ENCODE data around the gene MADCAM1.

The MADCAM1 gene

GRCh38 chr19:519449-519865 is 23.2 kb downstream of the MADCAM1 start:
- no peak for TF ChIP-seq CTCF (IDR thresholded peaks at IDR 0.05; ENCODE audit: insufficient read depth, low read length, poor library complexity, severe bottlenecking)
- H3K36me3 ChIP-seq (ENCODE audit: control insufficient read depth, insufficient read depth, low read length): no peaks in the 10 kb centered on the region
- no peaks in the 10 kb centered on the region for H3K27me3 ChIP-seq (replicated peaks; ENCODE audit: control insufficient read depth, insufficient read depth, low read length)
- no peak for DNase-seq (ENCODE audit: extremely low read depth, insufficient read length)
- H3K4me3 ChIP-seq (replicated peaks; ENCODE audit: low read depth, low read length): no peak overlapping the region

GRCh38 chr19:522726-523125 is 26.4 kb downstream of the MADCAM1 start:
- DNase-seq (ENCODE audit: extremely low read depth, insufficient read length): no peak
- H3K27me3 ChIP-seq (replicated peaks; ENCODE audit: control insufficient read depth, insufficient read depth, low read length): no peaks in the 10 kb centered on the region; the same call in 1 of the 2 replicates
- H3K36me3 ChIP-seq (ENCODE audit: control insufficient read depth, insufficient read depth, low read length): no peaks in the 10 kb centered on the region
- H3K4me3 ChIP-seq (replicated peaks; ENCODE audit: low read depth, low read length): no peak overlapping the region
- TF ChIP-seq CTCF (IDR thresholded peaks at IDR 0.05; ENCODE audit: insufficient read depth, low read length, poor library complexity, severe bottlenecking): no peak

GRCh38 chr19:524062-524674 is 27.9 kb downstream of the MADCAM1 start:
- no peak for DNase-seq (ENCODE audit: extremely low read depth, insufficient read length)
- Histone ChIP-seq H3K4me3 (replicated peaks; ENCODE audit: low read depth, low read length) (no peak overlapping the region), H3K27me3 (replicated peaks; ENCODE audit: control insufficient read depth, insufficient read depth, low read length) (no peaks in the 10 kb centered on the region; the same call in 1 of the 2 replicates), H3K36me3 (ENCODE audit: control insufficient read depth, insufficient read depth, low read length) (no peaks in the 10 kb centered on the region)
- no peak for TF ChIP-seq CTCF (IDR thresholded peaks at IDR 0.05; ENCODE audit: insufficient read depth, low read length, poor library complexity, severe bottlenecking)

- TF ChIP-seq CTCF (IDR thresholded peaks at IDR 0.05; ENCODE audit: insufficient read depth, low read length, poor library complexity, severe bottlenecking): no peak
- Histone ChIP-seq H3K36me3 (ENCODE audit: control insufficient read depth, insufficient read depth, low read length) (no peaks in the 10 kb centered on the region), H3K27me3 (replicated peaks; ENCODE audit: control insufficient read depth, insufficient read depth, low read length) (no peaks in the 10 kb centered on the region; the same call in 1 of the 2 replicates), H3K4me3 (replicated peaks; ENCODE audit: low read depth, low read length) (no peak overlapping the region)
- no peak for DNase-seq (ENCODE audit: extremely low read depth, insufficient read length)
These were observed 28.7 kb downstream of the MADCAM1 start for GRCh38 chr19:525029-525428.

- Histone ChIP-seq H3K36me3 (ENCODE audit: control insufficient read depth, insufficient read depth, low read length) (no peaks in the 10 kb centered on the region), H3K4me3 (replicated peaks; ENCODE audit: low read depth, low read length) (no peak overlapping the region), H3K27me3 (replicated peaks; ENCODE audit: control insufficient read depth, insufficient read depth, low read length) (no peaks in the 10 kb centered on the region; the same call in 1 of the 2 replicates)
- no peak for DNase-seq (ENCODE audit: extremely low read depth, insufficient read length)
- TF ChIP-seq CTCF (IDR thresholded peaks at IDR 0.05; ENCODE audit: insufficient read depth, low read length, poor library complexity, severe bottlenecking): no peak
These were observed 29.7 kb downstream of the MADCAM1 start for GRCh38 chr19:525857-526419.
